Activated CD4-positive, alpha-beta T cell treated with anti-CD3 and anti-CD28 coated beads, Interleukin-2, amount 50 U/mL, for 4 hours (primary cell): ENCODE measurements around the gene FDXR.

Experiments
- DNase-seq, 2 experiments: peaks; one replicate each; pipeline ENCODE4 v3.0.0-alpha.2; 2020

FDXR gene

GRCh38 chr17:74855323-74855722, 17.5 kb downstream of the FDXR start:
- no peak for DNase-seq

GRCh38 chr17:74854792-74855191, 18.0 kb downstream of the FDXR start:
- no peak for DNase-seq

- no peak for DNase-seq
Observed at GRCh38 chr17:74853669-74854068, 19.1 kb downstream of the FDXR start.

- DNase-seq, result no peak
Observed at GRCh38 chr17:74853048-74853397, 19.8 kb downstream of the FDXR start.

- DNase-seq, result peak; percentile 45 to 50
Observed at GRCh38 chr17:74852237-74853047, 20.4 kb downstream of the FDXR start.

- DNase-seq, result no peak
Observed at GRCh38 chr17:74851612-74852236, 21.1 kb downstream of the FDXR start.

GRCh38 chr17:74850914-74851313, 21.9 kb downstream of the FDXR start:
- DNase-seq, result no peak

GRCh38 chr17:74850310-74850709, 22.5 kb downstream of the FDXR start:
- DNase-seq, result no peak

- DNase-seq, result no peak
Observed at GRCh38 chr17:74848656-74849399, 24.0 kb downstream of the FDXR start.

- DNase-seq, result no peak
Observed at GRCh38 chr17:74846621-74847020, 26.2 kb downstream of the FDXR start.

- no peak for DNase-seq
Observed at GRCh38 chr17:74843352-74843627, 29.5 kb downstream of the FDXR start.

GRCh38 chr17:74842599-74843351, 30.0 kb downstream of the FDXR start:
- no peak for DNase-seq

- DNase-seq, result no peak
Observed at GRCh38 chr17:74842146-74842598, 30.6 kb downstream of the FDXR start.

- DNase-seq, result no peak
Observed at GRCh38 chr17:74840989-74841666, 31.7 kb downstream of the FDXR start.

- no peak for DNase-seq
Observed at GRCh38 chr17:74839990-74840852, 32.6 kb downstream of the FDXR start.

- no peak for DNase-seq
Observed at GRCh38 chr17:74838274-74838673, 34.5 kb downstream of the FDXR start.

GRCh38 chr17:74836691-74837467, 35.9 kb downstream of the FDXR start:
- DNase-seq, result no peak

- DNase-seq, result no peak
Observed at GRCh38 chr17:74836191-74836590, 36.6 kb downstream of the FDXR start.

- DNase-seq, result no peak
Observed at GRCh38 chr17:74833501-74834377, 39.1 kb downstream of the FDXR start.

- DNase-seq, result no peak
Observed at GRCh38 chr17:74832421-74832820, 40.4 kb downstream of the FDXR start.
